ENCODE results near the gene CSMD2.

The CSMD2 gene

DNA sequence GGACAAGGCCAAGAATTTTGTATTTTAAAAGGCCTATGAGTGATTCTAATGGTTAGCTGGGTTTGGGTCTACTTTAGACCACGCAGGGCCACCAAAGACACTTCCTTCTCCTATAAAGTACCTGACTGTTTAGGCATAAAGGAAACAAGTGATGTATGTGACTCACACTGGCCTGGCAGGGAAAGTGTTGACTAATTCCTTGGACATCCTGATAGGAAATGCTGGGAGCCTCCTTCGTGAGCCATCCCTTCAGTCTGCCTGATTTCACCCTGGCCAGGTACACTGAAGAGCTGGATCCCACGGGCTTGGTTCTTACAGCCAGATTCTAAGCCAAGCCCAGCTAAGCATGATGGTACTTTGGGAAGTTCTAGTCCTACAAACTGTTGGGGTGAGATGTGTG is 401.6 kb downstream of the CSMD2 start:
- ATAC-seq = no peak

DNA sequence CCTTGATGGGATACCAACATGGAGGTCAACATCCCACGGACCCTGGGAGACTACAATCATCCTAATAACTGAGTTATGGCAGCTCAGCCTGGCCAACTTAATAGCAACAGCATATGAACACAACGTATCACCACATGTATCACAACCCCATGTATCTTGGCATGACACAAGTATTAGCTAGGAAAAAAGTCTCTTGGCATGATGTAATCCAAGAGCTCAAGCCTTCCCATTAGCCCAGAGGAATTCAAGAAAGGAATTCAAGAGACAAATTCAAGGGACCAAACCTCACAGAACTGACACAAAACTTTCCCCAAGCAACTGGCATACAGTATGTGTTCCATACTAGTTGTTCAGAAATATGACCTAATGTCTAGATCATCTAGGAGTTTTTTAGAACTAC is 402.1 kb downstream of the CSMD2 start:
- ATAC-seq = no peak
- TF ChIP-seq ZNF565 (CRISPR knock-in tag; conservative IDR thresholded peaks at IDR 0.05; ENCODE audit: low read depth) (no peak), ZC3H10 (CRISPR knock-in tag; IDR thresholded peaks at IDR 0.05) (no peak), OSR1 (CRISPR knock-in tag; IDR thresholded peaks at IDR 0.05) (no peak), CSRNP3 (CRISPR knock-in tag; IDR thresholded peaks at IDR 0.05) (no peak), SNAI2 (CRISPR knock-in tag; IDR thresholded peaks at IDR 0.05) (no peak)

More for the DNA sequence above, 401.6 kb downstream of the CSMD2 start:
- TF ChIP-seq GLIS3 (CRISPR knock-in tag; IDR thresholded peaks at IDR 0.05) (no peak), ZFP30 (CRISPR knock-in tag; IDR thresholded peaks at IDR 0.05) (no peak), PPARA (CRISPR knock-in tag; IDR thresholded peaks at IDR 0.05; ENCODE audit: borderline replicate concordance) (no peak), CSDC2 (CRISPR knock-in tag; IDR thresholded peaks at IDR 0.05) (no peak), ISL1 (CRISPR knock-in tag; IDR thresholded peaks at IDR 0.05) (no peak), ZC3H10 (CRISPR knock-in tag; IDR thresholded peaks at IDR 0.05) (no peak), ZNF70 (CRISPR knock-in tag; IDR thresholded peaks at IDR 0.05) (no peak), SNAI2 (CRISPR knock-in tag; IDR thresholded peaks at IDR 0.05) (no peak), ESRRG (CRISPR knock-in tag; IDR thresholded peaks at IDR 0.05) (no peak), ZNF565 (CRISPR knock-in tag; conservative IDR thresholded peaks at IDR 0.05; ENCODE audit: low read depth) (no peak), RARB (CRISPR knock-in tag; IDR thresholded peaks at IDR 0.05) (no peak), OSR1 (CRISPR knock-in tag; IDR thresholded peaks at IDR 0.05) (no peak), TCF4 (CRISPR knock-in tag; IDR thresholded peaks at IDR 0.05; ENCODE audit: borderline replicate concordance) (no peak), ZFP3 (CRISPR knock-in tag; IDR thresholded peaks at IDR 0.05) (no peak), ZNF8 (CRISPR knock-in tag; IDR thresholded peaks at IDR 0.05) (no peak), TOX (CRISPR knock-in tag; IDR thresholded peaks at IDR 0.05; ENCODE audit: borderline replicate concordance) (no peak)
- TF ChIP-seq, protein P1, sequence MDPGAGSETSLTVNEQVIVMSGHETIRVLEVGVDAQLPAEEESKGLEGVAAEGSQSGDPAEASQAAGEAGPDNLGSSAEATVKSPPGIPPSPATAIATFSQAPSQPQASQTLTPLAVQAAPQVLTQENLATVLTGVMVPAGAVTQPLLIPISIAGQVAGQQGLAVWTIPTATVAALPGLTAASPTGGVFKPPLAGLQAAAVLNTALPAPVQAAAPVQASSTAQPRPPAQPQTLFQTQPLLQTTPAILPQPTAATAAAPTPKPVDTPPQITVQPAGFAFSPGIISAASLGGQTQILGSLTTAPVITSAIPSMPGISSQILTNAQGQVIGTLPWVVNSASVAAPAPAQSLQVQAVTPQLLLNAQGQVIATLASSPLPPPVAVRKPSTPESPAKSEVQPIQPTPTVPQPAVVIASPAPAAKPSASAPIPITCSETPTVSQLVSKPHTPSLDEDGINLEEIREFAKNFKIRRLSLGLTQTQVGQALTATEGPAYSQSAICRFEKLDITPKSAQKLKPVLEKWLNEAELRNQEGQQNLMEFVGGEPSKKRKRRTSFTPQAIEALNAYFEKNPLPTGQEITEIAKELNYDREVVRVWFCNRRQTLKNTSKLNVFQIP (CRISPR knock-in tag; IDR thresholded peaks at IDR 0.05; ENCODE audit: borderline replicate concordance, low read depth) = no peak
- TF ChIP-seq, protein P2, sequence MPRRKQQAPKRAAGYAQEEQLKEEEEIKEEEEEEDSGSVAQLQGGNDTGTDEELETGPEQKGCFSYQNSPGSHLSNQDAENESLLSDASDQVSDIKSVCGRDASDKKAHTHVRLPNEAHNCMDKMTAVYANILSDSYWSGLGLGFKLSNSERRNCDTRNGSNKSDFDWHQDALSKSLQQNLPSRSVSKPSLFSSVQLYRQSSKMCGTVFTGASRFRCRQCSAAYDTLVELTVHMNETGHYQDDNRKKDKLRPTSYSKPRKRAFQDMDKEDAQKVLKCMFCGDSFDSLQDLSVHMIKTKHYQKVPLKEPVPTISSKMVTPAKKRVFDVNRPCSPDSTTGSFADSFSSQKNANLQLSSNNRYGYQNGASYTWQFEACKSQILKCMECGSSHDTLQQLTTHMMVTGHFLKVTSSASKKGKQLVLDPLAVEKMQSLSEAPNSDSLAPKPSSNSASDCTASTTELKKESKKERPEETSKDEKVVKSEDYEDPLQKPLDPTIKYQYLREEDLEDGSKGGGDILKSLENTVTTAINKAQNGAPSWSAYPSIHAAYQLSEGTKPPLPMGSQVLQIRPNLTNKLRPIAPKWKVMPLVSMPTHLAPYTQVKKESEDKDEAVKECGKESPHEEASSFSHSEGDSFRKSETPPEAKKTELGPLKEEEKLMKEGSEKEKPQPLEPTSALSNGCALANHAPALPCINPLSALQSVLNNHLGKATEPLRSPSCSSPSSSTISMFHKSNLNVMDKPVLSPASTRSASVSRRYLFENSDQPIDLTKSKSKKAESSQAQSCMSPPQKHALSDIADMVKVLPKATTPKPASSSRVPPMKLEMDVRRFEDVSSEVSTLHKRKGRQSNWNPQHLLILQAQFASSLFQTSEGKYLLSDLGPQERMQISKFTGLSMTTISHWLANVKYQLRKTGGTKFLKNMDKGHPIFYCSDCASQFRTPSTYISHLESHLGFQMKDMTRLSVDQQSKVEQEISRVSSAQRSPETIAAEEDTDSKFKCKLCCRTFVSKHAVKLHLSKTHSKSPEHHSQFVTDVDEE (CRISPR knock-in tag; IDR thresholded peaks at IDR 0.05) = no peak
- TF ChIP-seq, protein P3, sequence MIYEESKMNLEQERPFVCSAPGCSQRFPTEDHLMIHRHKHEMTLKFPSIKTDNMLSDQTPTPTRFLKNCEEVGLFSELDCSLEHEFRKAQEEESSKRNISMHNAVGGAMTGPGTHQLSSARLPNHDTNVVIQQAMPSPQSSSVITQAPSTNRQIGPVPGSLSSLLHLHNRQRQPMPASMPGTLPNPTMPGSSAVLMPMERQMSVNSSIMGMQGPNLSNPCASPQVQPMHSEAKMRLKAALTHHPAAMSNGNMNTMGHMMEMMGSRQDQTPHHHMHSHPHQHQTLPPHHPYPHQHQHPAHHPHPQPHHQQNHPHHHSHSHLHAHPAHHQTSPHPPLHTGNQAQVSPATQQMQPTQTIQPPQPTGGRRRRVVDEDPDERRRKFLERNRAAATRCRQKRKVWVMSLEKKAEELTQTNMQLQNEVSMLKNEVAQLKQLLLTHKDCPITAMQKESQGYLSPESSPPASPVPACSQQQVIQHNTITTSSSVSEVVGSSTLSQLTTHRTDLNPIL (CRISPR knock-in tag; IDR thresholded peaks at IDR 0.05; ENCODE audit: low read depth) = no peak

GRCh38 chr1:33762109-33762830 is 402.8 kb downstream of the CSMD2 start:
- ATAC-seq = no peak
- TF ChIP-seq ZNF8 (CRISPR knock-in tag; IDR thresholded peaks at IDR 0.05) (no peak), BACH2 (CRISPR knock-in tag; IDR thresholded peaks at IDR 0.05; ENCODE audit: borderline replicate concordance) (no peak), GLIS3 (CRISPR knock-in tag; IDR thresholded peaks at IDR 0.05) (no peak), ISL1 (CRISPR knock-in tag; IDR thresholded peaks at IDR 0.05) (no peak), CSDC2 (CRISPR knock-in tag; IDR thresholded peaks at IDR 0.05) (no peak), RARB (CRISPR knock-in tag; IDR thresholded peaks at IDR 0.05) (no peak), TCF4 (CRISPR knock-in tag; IDR thresholded peaks at IDR 0.05; ENCODE audit: borderline replicate concordance) (no peak), PATZ1 (CRISPR knock-in tag; IDR thresholded peaks at IDR 0.05; ENCODE audit: borderline replicate concordance) (no peak), ZFP30 (CRISPR knock-in tag; IDR thresholded peaks at IDR 0.05) (no peak), SNAI2 (CRISPR knock-in tag; IDR thresholded peaks at IDR 0.05) (no peak), CSRNP3 (CRISPR knock-in tag; IDR thresholded peaks at IDR 0.05) (no peak), OSR1 (CRISPR knock-in tag; IDR thresholded peaks at IDR 0.05) (no peak), ZNF70 (CRISPR knock-in tag; IDR thresholded peaks at IDR 0.05) (no peak), PPARA (CRISPR knock-in tag; IDR thresholded peaks at IDR 0.05; ENCODE audit: borderline replicate concordance) (no peak)
- TF ChIP-seq, protein P2 (CRISPR knock-in tag; IDR thresholded peaks at IDR 0.05) = no peak

All from SK-N-SH treated with all-trans-retinoic acid at 6 μM for 48 hours (cell line).